Neural progenitor cell (in vitro differentiated cells): Measurements from ENCODE around the gene PER3. TPM values are rescaled to one million over a fixed set of nuclear protein-coding genes. Genes with fewer than 3 reads are reported as not detected.

Experiments
- DNase-seq: peaks from one replicate; pipeline ENCODE4 v3.0.0-alpha.2; 2016; ENCODE audit warnings: low spot score
- H2AFZ ChIP-seq: fragments of 200-600 bp; sonication (generic); replicated peaks from 2 replicates; pipeline ENCODE4 v1.6.1; 2016; ENCODE audit warnings: antibody characterized with exemption
- H3F3A ChIP-seq: fragments of 200-600 bp; sonication (generic); 2 replicates; pipeline ENCODE4 v1.6.1; 2016; ENCODE audit warnings: antibody characterized with exemption, low read depth
- H3K27ac ChIP-seq: fragments of 200-600 bp; sonication (generic); 2 replicates; pipeline ENCODE4 v1.5.1; 2016; ENCODE audit warnings: mild to moderate bottlenecking
- H3K27me3 ChIP-seq: fragments of 200-600 bp; sonication (generic); 2 replicates; pipeline ENCODE4 v1.6.1; 2016; ENCODE audit warnings: mild to moderate bottlenecking, moderate library complexity
- H3K36me3 ChIP-seq: fragments of 200-600 bp; sonication (generic); 2 replicates; pipeline ENCODE4 v1.5.1; 2016
- H3K4me1 ChIP-seq: fragments of 200-600 bp; sonication (generic); 2 replicates; pipeline ENCODE4 v1.6.1; 2016; ENCODE audit warnings: mixed run types
- H3K4me2 ChIP-seq: fragments of 200-600 bp; sonication (generic); 2 replicates; pipeline ENCODE4 v1.6.1; 2016
- H3K4me3 ChIP-seq: fragments of 200-600 bp; sonication (generic); 2 replicates; pipeline ENCODE4 v1.5.1; 2016
- H3K79me2 ChIP-seq: fragments of 200-600 bp; sonication (generic); 2 replicates; pipeline ENCODE4 v1.6.1; 2016; ENCODE audit warnings: low read depth
- H3K9ac ChIP-seq: fragments of 200-600 bp; sonication (generic); 2 replicates; pipeline ENCODE4 v1.6.1; 2016
- H3K9me3 ChIP-seq: fragments of 200-600 bp; sonication (generic); 2 replicates; pipeline ENCODE4 v1.5.1; 2016; ENCODE audit warnings: low read depth
- H4K20me1 ChIP-seq: fragments of 200-600 bp; sonication (generic); 2 replicates; pipeline ENCODE4 v1.6.1; 2016; ENCODE audit warnings: low read depth
- H3K27ac Mint-ChIP-seq: 3 replicates; pipeline ENCODE4 v1.8.0; 2021; ENCODE audit warnings: mixed read lengths
- H3K27me3 Mint-ChIP-seq: 2 replicates; pipeline ENCODE4 v1.8.0; 2022; ENCODE audit warnings: low read depth, mild to moderate bottlenecking, inconsistent platforms, moderate library complexity, mixed read lengths; ENCODE audit not compliant: insufficient read depth
- H3K36me3 Mint-ChIP-seq: 3 replicates; pipeline ENCODE4 v1.8.0; 2021; ENCODE audit warnings: mixed read lengths
- H3K4me1 Mint-ChIP-seq: 3 replicates; pipeline ENCODE4 v1.8.0; 2021; ENCODE audit warnings: mixed read lengths
- H3K4me3 Mint-ChIP-seq: 3 replicates; pipeline ENCODE4 v1.8.0; 2021; ENCODE audit warnings: mild to moderate bottlenecking, moderate library complexity, mixed read lengths
- H3K9me3 Mint-ChIP-seq: 3 replicates; pipeline ENCODE4 v1.8.0; 2020; ENCODE audit warnings: mixed read lengths
- CTCF ChIP-seq: fragments of 200-600 bp; sonication (generic); IDR thresholded peaks from 2 replicates; pipeline ENCODE4 v1.5.1; 2017; ENCODE audit warnings: antibody characterized with exemption, mild to moderate bottlenecking
- EZH2 ChIP-seq: fragments of 200-600 bp; sonication (generic); IDR thresholded peaks from 2 replicates; pipeline ENCODE4 v1.6.1; 2017; ENCODE audit warnings: antibody characterized with exemption, mild to moderate bottlenecking, moderate library complexity
- EZH2phosphoT487 ChIP-seq: fragments of 200-600 bp; sonication (generic); IDR thresholded peaks from 2 replicates; pipeline ENCODE4 v1.6.1; 2017; ENCODE audit warnings: antibody characterized with exemption
- total RNA-seq: library from RNA; depleted of rRNA; stranded (reverse); fragments of >200 nt; gene quantifications from 2 replicates; pipeline ENCODE4 v1.2.3, GENCODE V29; 2015; ENCODE audit warnings: low replicate concordance

Gene PER3
- total RNA-seq, 1 donor from 2014 or later: 3.6 TPM

- Histone ChIP-seq H3K27ac (no peak overlapping the region), H3K4me2 (no peak overlapping the region), H3K4me1 (no peaks in the 10 kb centered on the region), H3K9me3 (no peaks in the 10 kb centered on the region), H4K20me1 (no peaks in the 10 kb centered on the region), H3K27me3 (no peaks in the 10 kb centered on the region), H3K4me3 (no peak overlapping the region), H3K9ac (no peak overlapping the region), H3F3A (no peaks in the 10 kb centered on the region), H2AFZ (no peak overlapping the region), H3K79me2 (no peaks in the 10 kb centered on the region), H3K36me3 (no peaks in the 10 kb centered on the region)
- Mint-ChIP-seq H3K4me3 (no peak overlapping the region), H3K4me1 (peaks cover 2% of the 10 kb centered on the region), H3K36me3 (no peaks in the 10 kb centered on the region), H3K27me3 (peaks cover 3% of the 10 kb centered on the region), H3K27ac (no peak overlapping the region), H3K9me3 (no peaks in the 10 kb centered on the region)
- no peak for DNase-seq
- TF ChIP-seq EZH2phosphoT487: no peak
- TF ChIP-seq CTCF: no peak
- TF ChIP-seq EZH2: no peak
These were observed 79.8 kb downstream of the PER3 start for GRCh38 chr1:7863756-7864328.

GRCh38 chr1:7865978-7866377 is 81.9 kb downstream of the PER3 start:
- no peak overlapping the region for H2AFZ ChIP-seq
- Mint-ChIP-seq H3K4me1 (peaks cover 2% of the 10 kb centered on the region), H3K4me3 (no peak overlapping the region), H3K27me3 (peaks cover 3% of the 10 kb centered on the region), H3K36me3 (no peaks in the 10 kb centered on the region), H3K27ac (no peak overlapping the region), H3K9me3 (no peaks in the 10 kb centered on the region)
- DNase-seq: no peak
- H3K36me3 ChIP-seq: no peaks in the 10 kb centered on the region
- no peaks in the 10 kb centered on the region for H3K79me2 ChIP-seq
- H3K4me1 ChIP-seq: no peaks in the 10 kb centered on the region
- no peak overlapping the region for H3K9ac ChIP-seq
- no peaks in the 10 kb centered on the region for H3K27me3 ChIP-seq
- H3K4me3 ChIP-seq: no peak overlapping the region
- H3K27ac ChIP-seq: no peak overlapping the region
- H3K4me2 ChIP-seq: no peak overlapping the region
- no peaks in the 10 kb centered on the region for H4K20me1 ChIP-seq
- no peaks in the 10 kb centered on the region for H3F3A ChIP-seq
- TF ChIP-seq CTCF (no peak), EZH2phosphoT487 (no peak), EZH2 (no peak)
- H3K9me3 ChIP-seq: no peaks in the 10 kb centered on the region

GRCh38 chr1:7868070-7868780 is 84.1 kb downstream of the PER3 start:
- no peak for DNase-seq
- Histone ChIP-seq H3K9ac (no peak overlapping the region), H3K79me2 (no peaks in the 10 kb centered on the region), H3K4me3 (no peak overlapping the region), H2AFZ (no peak overlapping the region), H3K4me1 (no peaks in the 10 kb centered on the region), H3K9me3 (no peaks in the 10 kb centered on the region), H3K36me3 (no peaks in the 10 kb centered on the region), H3F3A (no peaks in the 10 kb centered on the region), H3K4me2 (no peak overlapping the region), H3K27me3 (no peaks in the 10 kb centered on the region), H4K20me1 (no peaks in the 10 kb centered on the region), H3K27ac (no peak overlapping the region)
- Mint-ChIP-seq H3K4me3 (no peak overlapping the region), H3K9me3 (no peaks in the 10 kb centered on the region), H3K4me1 (no peaks in the 10 kb centered on the region), H3K27ac (no peak overlapping the region), H3K27me3 (peaks cover 5% of the 10 kb centered on the region), H3K36me3 (no peaks in the 10 kb centered on the region)
- no peak for TF ChIP-seq EZH2
- no peak for TF ChIP-seq EZH2phosphoT487
- no peak for TF ChIP-seq CTCF
